ENCODE results near the gene SOX8.

DNA sequence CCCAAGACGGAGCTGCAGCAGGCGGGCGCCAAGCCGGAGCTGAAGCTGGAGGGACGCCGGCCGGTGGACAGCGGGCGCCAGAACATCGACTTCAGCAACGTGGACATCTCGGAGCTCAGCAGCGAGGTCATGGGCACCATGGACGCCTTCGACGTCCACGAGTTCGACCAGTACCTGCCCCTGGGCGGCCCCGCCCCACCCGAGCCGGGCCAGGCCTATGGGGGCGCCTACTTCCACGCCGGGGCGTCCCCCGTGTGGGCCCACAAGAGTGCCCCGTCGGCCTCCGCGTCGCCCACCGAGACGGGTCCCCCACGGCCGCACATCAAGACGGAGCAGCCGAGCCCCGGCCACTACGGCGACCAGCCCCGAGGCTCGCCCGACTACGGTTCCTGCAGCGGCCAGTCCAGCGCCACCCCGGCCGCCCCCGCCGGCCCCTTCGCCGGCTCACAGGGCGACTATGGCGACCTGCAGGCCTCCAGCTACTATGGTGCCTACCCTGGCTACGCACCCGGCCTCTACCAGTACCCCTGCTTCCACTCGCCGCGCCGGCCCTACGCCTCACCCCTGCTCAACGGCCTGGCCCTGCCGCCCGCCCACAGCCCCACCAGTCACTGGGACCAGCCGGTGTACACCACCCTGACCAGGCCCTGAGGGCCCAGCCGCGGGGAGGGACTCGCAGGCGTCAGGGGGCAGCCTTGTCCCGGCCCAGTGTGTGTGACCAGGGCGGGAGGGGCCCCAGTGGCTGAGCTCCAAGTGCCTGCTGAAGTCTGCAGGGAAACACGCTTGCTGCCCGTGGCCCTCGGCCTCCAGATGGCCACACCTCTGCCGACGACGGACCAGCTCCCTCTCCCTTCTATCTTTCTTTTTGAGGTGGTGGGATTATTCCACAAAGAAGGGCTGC is 3.4 kb downstream of the SOX8 start:
- TF ChIP-seq, protein P1, sequence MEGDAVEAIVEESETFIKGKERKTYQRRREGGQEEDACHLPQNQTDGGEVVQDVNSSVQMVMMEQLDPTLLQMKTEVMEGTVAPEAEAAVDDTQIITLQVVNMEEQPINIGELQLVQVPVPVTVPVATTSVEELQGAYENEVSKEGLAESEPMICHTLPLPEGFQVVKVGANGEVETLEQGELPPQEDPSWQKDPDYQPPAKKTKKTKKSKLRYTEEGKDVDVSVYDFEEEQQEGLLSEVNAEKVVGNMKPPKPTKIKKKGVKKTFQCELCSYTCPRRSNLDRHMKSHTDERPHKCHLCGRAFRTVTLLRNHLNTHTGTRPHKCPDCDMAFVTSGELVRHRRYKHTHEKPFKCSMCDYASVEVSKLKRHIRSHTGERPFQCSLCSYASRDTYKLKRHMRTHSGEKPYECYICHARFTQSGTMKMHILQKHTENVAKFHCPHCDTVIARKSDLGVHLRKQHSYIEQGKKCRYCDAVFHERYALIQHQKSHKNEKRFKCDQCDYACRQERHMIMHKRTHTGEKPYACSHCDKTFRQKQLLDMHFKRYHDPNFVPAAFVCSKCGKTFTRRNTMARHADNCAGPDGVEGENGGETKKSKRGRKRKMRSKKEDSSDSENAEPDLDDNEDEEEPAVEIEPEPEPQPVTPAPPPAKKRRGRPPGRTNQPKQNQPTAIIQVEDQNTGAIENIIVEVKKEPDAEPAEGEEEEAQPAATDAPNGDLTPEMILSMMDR (IDR thresholded peaks at IDR 0.05) = no peak
- TF ChIP-seq POLR2A (IDR thresholded peaks at IDR 0.05) = no peak
